GM21723 (cell line): ENCODE results near the gene EBF4.
"Not testable (repeated sequence)": the region's sequence is repeated elsewhere in the genome, so short reads cannot be mapped to it uniquely, and the experiment has no call there.

Experiments used
- ATAC-seq: cut with Tn5 transposase; IDR thresholded peaks from one replicate; pipeline ENCODE4 v1.9.1; 2021; ENCODE audit warnings: mild to moderate bottlenecking, moderate library complexity; ENCODE audit not compliant: unreplicated experiment

Gene EBF4

DNA sequence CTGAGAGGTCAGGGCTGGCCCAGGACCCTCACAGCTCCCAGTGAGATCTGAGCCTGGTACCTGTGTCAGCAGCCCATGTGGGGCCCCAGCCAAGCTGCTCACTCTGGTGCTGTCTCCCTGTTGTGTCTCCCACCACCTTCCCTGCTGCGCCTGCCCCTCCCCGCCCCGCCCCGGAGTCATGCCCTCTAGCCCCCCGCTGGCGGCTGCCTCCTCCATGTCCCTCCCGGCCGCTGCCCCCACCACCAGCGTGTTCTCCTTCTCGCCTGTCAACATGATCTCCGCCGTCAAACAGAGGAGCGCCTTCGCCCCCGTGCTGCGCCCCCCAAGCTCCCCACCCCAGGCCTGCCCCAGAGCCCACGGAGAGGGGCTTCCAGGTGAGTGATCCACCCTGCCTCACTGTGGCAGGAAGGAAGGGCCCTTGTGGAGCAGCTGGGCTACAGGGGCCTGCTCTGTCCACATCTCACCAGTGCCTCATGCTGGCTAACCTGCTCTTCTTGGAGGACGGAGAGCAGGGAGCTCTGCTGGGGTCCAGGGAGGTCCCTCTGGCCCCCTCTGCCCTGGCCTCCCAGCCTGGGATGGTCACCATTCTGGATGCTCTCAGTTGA is 63.0 kb downstream of the EBF4 start:
- no peak for ATAC-seq

DNA sequence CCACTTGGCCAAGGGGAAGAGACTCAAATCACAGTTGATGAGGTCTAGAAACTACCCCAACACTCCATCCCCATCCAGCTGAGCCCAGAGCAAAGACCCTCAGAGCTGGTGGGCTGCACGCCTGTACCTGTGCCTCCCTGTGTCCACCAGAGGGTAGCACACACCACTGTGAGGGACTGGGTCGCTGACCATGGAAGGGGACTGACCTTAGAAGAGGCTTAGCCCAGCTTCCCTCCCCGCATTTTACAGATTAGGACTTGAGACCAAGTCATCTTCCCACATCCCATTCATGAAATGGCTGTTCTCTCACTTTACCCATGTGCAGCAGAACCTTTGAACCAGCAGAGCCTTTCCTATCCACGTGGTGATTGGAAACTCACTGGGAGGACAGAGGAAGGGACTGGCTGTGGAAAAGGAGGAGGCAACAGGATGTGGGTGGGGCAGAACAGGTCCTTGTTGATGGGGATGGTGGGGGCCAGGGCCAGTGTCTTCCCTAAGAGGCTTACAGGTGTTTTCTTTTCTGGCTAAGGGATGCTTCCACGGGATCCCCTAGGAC is 63.6 kb downstream of the EBF4 start:
- ATAC-seq: no peak

DNA sequence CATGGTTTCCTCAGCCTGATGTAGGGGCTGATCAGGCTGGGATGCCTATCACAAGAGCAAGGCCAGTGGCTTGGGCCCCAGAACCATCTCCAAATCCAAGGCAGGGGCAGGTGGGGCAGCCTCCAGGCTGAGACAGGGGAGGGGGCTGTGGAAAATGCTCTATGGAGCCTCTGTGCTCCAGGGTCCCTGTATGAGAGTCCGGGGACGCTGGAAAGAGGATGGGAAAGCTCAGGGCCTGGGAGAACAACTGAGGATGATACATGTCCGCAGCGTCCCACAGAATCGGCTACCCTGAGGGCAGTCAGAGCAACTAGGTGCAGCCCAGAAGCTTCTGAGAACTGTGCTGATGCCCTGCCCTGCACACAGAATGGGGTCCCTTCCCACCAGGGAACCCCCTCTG is 64.4 kb downstream of the EBF4 start:
- no peak for ATAC-seq

DNA sequence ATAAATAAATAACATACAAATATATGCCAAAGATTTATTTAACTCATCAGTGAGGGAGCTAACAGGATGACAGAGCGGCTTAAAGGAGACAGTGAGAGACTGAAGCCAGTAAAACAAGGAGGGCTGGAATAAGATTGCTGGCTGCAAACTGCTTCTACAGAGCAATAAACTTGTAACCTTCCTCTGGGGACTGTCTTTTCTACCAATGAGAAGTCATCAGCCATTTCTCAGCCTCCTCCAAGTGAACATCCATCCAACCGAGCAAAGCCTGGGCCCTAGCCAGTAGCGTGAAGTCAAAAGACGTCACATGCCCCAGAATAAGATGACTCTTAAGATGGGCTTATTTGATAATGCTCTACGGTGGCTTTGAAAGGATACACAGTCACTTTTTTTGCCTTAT is 65.4 kb downstream of the EBF4 start:
- ATAC-seq: no peak

DNA sequence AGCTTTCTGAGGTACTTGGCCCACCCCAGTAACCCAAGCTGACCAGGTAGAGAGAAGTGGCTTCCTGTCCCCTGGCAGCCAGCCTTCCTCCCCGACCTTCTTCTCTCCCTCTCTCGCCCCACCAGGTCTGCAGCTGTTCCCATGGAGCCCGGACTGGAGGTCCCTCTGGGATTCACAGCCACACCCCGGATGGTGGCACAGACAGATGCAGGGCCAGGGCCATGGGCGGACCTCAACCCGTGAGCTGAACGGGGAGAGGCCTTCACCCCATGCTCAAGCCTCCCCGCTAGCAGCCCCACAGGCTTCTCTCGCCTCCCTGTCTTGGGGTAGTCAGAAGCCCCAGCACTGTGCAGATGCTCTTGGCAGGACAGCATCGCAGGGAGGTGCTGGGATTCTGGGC is 66.6 kb downstream of the EBF4 start:
- ATAC-seq: no peak

DNA sequence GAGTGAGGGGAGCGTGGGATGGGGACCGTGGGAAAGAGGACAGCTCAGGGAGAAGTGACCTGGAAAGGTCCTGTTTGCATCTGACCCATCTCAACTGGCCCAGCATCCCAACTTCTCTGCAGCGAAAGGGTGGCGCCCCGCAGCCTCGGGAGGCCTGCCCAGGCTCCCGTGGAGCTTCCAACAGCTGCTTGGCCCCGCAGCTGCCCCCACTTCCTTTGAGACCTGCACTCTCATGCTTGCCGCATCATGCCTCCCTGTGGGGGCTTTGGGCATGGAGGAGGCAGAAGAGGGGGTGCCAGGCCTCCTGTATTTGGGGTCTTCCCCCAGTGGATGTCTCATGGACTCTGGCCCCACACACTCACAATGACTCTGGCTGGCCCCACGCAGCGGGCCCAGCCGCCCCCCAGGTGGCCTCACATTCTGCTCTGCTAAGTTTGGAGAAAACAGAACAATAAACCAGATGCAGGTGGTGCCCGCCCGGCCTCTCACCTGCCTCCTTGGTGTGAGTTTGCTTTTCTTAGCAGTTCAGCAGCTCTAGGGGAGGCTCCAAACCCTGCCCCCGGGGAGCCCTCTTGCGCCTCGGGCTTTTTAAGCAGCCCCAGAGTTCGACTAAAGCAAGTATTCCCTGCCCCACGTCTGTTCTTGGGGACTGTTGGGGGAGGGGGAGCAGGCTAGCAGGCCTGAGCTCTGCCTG is 67.2 kb downstream of the EBF4 start:
- no peak for ATAC-seq

DNA sequence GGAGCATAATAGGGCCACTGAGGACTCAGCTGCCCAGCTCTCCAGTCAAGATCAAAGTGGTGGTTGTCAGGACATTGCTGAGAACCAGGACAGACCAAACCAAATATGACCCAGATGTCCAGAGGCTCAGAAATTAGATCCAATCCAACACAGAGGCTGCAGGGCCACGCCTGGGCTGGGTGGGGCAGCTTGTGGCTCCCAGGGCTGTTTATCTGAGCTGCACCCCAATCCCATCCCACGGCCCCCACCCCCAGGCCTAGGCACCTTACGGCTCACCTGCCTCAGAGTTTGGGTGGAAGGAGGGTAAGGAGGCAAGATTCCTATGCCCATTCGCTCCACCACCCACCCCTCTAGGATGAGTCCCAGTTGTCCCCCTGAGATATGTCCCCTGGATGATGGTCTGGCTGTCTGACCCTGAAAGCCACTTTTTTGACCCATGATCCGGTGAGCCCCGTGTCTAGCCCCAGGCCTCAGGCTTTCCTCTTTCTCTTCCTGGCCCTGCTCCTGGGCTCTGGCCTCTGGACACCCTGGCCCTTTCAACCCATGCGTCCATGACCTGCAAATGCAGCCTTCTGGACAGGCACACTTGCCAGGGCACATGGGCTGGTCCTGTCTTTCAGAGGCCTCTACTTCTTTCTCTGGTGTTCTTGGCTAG is 67.8 kb downstream of the EBF4 start:
- no peak for ATAC-seq

DNA sequence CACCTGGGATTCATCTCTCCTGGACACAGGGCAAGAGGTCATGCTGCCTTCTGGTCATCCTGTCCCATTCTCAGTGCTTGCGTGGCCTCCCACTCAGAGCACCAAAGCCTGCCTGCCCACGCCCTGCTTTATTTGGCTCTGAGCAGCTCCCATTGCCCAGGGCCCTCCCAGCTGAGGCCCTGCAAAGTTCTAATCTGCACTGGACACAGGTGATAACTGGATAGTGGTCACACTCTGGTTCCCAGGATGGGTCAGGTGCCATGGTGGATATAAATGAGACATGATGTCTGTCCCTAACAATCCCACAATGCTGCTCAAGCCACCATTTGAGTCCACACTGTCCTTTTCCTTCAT is 68.3 kb downstream of the EBF4 start:
- ATAC-seq: no peak

DNA sequence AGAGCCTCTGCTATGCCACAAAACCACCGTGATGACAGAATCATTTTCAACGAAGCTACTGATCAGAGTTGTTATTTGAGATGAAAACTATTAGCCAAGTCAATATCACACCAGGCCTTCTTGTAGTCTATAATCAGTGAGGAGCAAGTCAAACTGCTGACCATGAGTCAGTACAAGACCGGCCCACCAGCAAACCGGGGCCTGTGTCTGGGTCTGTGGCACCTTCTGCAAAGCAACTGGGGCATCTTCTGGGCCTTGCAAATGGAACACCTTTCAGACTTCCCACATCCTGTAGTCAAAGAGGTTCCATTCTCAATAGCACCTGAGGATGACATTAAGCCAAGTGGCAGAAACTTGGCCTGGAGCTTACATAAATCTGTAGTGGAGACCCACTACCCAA is 69.3 kb downstream of the EBF4 start:
- no peak for ATAC-seq

DNA sequence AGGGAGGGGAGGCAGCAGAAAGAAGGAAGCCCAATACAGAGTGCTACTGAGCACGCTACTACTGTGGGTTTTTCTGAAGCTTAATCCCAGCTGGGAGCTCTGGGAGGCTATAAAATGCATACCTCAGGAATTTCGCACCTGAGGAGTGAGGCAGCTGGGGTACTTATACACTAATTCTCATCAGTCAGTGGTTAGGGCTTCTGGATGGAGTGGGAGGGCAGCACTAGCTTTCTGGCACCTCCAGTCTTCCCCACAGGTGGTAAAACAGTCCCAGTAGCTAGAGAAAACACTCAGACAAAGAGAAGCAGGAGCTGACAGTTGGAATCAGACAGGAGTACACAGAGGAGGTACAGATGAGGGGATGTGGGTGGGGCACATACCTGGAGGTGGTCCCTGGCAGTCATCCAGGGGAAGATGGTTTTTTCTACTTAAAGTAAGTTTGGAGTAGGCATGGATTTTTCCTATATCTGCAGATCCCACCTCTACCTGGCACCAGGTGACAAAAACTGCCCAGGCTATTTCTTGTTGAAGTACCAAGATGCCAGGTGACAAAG is 70.1 kb downstream of the EBF4 start:
- no peak for ATAC-seq

DNA sequence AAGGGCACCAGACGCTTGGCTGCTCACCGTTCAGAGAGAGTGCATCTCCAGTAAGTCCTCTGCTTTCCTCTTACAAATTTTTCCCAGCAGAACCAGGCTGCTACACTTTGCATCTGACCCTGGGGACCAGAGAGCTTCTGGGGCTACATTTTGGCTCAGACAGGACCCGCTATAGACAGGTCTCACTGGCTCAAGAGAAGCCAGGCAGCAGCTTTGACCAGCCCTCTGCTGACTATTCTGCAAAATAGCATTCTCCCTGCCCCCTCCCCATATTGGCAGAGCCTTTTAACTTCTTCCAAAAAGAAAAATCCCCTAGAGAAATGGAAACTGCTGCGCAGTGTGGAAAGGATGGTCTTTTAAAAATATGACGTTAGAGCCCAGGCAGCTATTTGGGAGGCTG is 70.6 kb downstream of the EBF4 start:
- no peak for ATAC-seq

DNA sequence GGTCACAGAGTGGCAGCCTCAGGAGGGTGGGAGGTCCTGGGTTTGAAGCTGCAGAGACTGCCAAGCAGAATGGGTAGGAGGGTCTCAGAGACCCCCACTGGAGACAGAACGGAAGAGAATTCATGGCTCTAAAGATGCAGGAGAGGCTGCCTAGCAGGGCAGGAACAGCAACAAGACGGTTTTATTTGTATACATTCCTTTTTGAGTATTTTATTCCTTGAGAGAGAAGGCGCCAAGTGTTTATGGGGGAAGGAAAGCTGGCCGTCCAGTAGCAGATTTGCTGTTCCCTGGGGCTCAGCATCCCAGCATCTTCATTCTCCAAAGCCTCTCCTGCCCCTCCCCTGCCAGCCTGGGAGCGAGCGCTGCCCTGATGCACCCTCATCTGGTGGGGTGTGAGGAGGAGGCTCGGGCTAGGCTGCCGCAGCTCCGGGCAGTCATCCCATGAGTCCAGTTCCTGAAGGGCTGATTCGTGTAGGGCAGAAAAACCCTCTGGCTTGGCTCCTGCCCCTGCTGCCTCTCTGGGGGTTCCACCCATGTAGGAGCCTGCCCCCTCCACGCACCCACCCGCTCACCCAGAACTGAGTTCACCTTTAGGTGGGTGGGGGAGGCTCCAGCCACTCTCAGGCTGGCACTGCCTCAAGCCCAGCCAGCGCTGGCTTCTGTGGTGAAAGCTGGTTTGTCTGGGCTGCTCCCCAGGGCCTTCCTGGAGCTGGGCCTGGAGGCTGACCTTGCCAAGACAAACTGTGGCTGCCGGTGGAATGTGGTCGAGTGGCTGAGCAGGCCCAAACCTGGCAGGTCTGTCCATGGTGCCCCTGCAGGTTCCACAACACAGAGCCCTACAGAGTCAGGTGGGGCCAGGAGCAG is 75.4 kb downstream of the EBF4 start:
- no peak for ATAC-seq

DNA sequence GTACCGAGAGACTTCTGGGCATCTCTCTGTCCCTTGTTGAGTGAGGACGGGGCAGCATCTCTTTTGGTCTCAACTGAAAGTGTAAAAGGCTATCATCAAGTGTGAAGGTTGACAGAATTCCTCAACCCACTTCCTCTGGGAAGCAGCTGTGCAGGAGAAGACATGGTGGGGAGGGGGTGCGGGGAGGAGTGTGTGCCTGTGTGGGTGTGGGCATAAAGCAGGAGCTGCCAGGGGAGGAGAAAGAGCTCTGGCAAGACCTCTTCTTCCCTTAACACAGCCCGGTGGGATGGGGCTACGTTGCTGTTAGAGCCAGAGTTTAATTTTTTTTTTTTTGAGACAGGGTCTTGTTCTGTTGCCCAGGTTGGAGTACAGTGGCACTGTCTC is 76.0 kb downstream of the EBF4 start:
- ATAC-seq: no peak

DNA sequence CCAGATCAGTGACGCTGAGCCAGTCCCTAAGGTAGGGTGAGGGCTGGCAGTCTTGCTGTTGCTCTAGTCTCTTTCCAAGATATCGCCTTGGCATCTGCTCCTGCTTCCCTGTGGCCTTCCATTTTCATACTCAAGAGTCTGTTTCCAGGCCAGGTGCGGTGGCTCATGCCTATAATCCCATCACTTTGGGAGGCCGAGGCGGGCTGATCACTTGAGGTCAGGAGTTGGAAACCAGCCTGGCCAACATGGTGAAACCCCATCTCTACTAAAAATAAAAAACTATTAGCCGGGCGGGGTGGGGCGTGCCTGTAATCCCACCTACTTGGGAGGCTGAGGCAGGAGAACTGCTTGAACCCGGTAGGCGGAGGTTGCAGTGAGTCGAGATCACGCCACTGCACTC is 77.5 kb downstream of the EBF4 start:
- not testable (repeated sequence) for ATAC-seq

DNA sequence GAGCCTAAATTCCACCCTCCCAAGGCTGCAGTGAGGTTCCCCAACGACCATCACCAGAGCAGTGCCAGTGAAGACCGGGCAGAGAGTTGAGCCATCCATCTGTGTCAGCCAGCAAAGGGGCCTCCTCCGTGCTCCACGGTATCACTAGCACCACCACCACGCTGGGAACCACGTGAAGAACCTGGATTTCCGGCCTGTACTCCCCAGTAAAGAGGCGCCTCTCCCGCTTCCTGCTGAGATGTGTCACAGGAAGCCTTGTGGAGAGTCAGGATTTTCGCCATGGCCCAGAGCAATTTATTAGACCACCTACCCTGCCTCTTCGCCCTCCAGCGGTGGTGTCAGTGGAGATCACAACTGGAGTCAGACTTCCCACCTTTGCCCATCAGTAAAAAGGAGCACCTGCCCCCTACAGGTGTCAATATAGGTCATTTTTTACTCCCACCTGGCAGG is 79.1 kb downstream of the EBF4 start:
- ATAC-seq: no peak

DNA sequence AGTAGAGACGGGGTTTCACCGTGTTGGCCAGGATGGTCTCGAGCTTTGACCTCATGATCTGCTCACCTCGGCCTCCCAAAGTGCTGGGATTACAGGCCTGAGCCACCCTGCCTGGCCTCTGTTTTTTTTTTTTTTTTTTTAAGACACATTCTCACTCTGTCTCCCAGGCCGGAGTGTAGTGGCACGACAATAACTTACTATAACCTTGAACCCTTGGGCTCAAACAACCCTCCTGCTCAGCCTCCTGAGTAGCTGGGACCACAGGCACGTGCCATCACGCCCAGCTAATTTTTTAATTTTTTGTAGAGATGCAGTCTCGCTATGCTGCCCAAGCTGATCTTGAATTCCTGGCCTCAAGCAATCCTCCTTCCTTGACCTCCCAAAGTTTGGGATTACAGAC is 81.2 kb downstream of the EBF4 start:
- no peak for ATAC-seq

DNA sequence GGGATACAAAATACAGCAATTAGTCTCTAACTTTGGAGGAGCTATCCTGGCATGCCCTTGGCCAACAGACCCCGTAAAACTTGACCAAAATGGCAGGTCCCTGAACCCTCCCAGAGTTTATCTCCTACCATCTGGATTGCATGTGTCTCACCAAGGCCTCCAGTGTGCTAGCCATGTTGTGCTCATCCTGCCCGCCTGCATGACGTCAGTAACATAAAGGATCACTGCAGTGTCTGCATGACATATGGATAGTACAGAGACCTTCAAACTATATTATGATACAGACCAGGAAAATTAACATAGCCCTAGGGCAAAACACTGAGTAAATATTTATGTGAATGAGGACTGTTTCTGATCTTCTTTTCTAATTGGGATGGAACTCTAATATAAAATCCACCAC is 82.6 kb downstream of the EBF4 start:
- no peak for ATAC-seq

DNA sequence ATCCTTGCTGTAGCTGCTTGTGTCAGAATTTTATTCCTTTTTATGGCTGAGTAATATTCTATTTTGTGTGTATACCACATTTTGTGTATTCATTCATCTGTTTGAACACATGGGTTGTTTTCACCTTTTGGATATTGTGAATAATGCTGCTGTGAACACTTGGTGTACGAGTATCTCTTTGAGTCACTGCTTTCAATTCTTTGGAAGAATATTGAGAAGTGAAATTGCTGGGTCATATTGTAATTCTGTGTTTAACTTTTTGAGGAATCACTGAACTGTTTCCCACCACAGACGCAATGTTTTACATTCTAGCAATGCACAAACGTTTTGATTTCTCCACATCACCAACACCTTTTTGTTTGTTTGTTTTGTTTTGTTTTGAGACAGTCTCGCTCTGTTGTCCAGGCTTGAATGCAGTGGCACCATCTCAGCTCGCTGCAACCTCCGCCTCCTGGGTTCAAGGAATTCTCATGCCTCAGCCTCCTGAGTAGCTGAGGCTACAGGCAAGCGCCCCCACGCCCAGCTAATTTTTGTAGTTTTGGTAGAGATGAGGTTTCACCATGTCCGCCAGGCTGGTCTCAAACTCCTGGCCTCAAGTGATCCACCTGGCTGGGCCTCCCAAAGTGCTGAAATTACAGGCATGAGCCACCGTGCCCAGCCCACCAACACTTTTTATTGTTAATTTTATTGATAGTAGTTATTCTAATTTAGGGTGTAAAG is 86.2 kb downstream of the EBF4 start:
- no peak for ATAC-seq

DNA sequence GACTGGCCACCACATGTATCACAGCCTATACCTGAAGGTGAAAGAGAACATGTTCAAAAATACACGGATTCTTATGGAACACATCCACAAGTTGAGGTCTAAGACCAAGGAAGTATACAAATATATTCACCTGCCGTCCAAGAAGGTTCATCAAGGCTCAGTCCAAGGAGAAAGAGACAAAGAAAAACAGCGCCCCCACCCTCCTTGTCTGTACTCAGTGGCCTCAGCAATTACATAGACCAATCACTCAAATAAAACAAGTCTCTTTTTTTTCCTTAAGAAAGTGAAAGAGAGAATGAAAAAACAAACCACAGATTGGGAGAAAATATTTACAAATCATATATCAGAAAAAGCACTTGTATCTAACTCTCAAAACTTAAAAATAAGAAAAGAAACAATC is 88.4 kb downstream of the EBF4 start:
- no peak for ATAC-seq

DNA sequence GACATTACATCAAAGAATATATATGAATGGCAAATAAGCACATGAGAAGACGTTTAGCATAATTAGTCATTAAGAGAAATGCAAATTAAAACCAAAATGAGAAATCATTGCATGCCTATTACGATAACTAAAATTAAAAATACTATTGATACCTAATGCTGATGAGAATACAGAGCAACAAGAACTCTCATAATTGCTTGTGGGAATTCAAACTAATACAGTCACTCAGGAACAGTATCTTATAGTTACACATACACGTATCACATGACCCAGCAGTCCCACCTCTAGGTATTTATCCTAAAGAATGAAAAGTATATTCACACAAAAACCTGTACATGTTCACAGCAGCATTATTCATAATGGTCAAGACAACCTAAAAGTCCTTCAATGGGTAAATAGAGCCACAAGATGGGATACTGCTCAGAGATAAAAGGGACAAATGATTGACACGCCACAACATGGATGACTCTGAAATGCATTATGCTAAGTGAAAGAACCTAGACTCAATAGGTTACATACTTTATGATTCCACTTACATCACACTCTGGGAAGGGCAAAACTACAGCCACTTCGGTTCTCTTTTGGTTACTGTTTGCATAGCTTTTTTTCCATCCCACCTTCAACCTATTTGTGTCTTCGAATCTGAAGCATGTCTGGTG is 91.5 kb downstream of the EBF4 start:
- ATAC-seq: no peak
